IPS DF 19.7 (cell line): ENCODE results near the gene ARHGAP42.
"Not testable (repeated sequence)": the region's sequence is repeated elsewhere in the genome, so short reads cannot be mapped to it uniquely, and the experiment has no call there.

Experiments
- DNase-seq: peaks from one replicate; pipeline ENCODE4 v3.0.0-alpha.2; 2013; ENCODE audit warnings: low read depth, low spot score

ARHGAP42 gene, protein sequence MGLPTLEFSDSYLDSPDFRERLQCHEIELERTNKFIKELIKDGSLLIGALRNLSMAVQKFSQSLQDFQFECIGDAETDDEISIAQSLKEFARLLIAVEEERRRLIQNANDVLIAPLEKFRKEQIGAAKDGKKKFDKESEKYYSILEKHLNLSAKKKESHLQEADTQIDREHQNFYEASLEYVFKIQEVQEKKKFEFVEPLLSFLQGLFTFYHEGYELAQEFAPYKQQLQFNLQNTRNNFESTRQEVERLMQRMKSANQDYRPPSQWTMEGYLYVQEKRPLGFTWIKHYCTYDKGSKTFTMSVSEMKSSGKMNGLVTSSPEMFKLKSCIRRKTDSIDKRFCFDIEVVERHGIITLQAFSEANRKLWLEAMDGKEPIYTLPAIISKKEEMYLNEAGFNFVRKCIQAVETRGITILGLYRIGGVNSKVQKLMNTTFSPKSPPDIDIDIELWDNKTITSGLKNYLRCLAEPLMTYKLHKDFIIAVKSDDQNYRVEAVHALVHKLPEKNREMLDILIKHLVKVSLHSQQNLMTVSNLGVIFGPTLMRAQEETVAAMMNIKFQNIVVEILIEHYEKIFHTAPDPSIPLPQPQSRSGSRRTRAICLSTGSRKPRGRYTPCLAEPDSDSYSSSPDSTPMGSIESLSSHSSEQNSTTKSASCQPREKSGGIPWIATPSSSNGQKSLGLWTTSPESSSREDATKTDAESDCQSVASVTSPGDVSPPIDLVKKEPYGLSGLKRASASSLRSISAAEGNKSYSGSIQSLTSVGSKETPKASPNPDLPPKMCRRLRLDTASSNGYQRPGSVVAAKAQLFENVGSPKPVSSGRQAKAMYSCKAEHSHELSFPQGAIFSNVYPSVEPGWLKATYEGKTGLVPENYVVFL

DNA sequence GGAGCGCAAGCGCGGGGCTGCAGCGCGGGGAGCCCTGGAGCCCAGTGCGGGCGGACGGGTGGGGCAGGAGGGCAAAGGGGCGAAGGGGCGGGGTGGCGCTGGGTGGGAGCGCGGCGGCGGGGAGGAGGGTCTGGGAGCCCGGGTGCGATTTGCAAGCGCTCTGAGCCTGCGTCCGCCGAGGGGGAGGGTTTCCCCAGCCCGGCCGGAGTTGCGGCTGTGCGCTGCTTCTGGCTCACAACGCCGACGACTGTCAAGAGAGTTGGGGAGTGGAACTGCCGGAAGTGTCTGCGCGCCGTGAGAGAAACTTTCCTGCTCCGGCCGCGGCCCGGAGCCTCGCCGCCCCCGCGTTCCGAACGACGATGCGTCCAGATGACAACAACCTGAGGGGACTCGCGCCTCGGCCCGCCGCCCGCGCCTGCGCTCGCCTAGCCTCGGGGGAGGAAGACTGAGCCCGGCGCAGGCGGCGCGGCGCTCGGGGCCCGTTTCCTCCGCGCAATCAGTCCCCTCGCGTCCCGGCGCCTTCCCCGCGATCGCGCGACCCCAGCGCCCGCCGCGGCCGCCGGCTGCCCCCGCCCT lies at the start of gene ARHGAP42:
TSS of gene ARHGAP42 (plus strand) at position 235 of the 576 bp plus-strand sequence. CDS start 391 bp downstream, outside the sequence.
- peak; percentile 69 for DNase-seq

DNA sequence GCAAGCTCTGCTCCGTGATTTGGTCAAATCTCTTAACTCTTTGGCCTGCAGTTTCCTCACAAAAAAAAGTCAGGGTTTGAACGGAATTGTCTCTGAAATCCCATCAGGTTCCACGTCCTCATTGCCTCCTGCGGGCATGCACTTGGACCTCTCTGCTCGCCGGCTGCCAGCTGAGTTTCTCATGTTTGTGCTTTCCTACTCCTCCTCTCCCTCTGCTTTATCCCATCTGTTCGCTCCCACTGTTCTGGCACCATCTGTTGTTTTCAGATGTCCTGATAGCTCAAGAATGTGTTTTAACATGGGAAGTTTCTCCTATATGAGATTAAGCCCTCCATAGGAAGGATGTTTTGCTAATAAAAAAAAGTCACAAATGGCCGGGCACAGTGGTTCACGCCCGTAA lies 49.4 kb upstream of the ARHGAP42 start:
- DNase-seq: no peak

DNA sequence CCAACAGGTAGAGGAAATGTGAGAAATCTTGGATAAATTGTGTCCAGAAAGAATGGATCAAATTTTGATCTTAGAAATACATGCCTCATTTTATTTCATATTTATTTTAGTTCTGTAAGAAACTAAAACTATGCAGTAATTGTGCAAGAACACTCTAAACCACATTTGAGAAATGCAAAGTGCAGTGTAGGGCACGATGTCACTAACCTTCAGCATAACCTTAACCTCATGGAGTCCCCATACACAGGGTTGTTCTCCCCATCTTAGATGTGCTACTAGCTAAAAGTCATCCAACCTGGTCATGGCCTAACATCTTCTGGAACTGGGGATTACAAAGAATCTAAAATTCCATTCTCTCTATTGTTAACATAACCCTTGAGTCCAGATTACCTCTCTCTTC lies 48.4 kb upstream of the ARHGAP42 start:
- no peak for DNase-seq

DNA sequence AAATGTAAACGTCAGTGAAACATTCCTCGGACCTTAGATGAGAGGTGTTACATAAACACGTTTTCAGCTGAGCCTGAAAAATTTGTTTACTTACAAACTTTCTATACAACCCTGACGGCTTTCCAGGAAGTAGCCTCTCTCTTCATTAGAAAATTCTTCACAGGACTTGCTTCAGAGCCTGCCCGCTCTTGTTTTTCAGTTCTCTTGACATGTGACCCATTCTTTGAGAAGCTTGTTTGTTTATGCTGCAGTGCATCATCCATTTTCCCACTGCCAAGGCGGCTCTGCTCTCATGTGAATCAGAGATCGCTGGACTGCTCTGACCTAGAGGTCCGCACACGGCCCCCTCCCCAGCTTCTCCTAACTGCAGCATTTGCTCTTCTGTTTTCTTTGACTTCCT lies 47.9 kb upstream of the ARHGAP42 start:
- no peak for DNase-seq

DNA sequence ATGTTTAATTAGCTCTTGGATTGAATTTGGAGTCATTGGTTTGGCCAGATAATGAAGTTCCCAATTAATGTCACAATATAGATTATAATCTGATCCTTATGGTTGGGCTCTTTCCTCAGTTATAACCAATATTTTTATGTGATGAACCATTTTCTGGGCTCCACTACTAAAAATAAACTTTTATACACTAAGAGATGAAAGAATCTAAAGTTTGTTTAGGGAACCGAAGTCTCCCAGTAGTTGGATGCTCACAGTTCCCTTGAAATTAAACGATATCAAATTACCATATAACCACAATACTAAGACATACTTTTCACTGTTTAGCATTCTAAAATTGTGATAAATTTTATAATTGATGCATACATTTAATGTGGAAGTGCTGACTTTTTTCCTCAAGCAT lies 47.0 kb upstream of the ARHGAP42 start:
- no peak for DNase-seq

DNA sequence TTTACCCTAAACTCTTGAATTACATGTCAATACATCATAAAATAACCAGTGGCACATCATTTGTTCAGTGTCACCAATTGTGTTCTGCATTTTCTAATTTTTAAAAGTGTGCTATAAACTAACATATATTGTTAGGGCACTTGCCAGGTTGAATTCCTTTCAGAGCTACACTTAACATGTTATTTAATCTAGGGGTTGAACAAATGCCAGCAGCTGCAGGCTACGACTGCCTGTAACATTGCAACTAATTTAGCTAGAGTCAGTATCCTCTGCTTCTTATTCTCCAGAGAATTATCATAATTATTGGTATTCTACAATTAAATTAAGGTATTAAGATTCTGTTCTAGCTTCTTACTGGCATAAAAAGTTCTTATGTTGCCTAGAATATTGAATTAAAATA lies 46.4 kb upstream of the ARHGAP42 start:
- DNase-seq: no peak

DNA sequence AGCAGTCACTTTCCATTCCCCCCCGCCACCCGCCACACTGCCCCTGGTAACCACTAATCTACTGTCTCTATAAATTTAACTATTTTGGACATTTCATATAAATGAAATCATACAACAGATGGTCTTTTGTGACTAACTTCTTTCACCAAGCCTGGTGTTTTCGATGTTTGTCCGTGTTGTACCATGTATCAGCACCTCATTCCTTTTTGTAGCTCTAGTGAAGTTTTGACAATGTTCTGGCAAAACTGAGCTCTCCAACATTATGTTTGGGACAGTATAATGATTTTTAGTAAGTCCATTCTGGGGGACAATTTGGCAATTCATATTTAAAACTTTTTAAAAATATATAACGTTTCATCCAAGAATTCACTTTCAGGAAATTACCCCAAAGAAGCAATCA lies 45.6 kb upstream of the ARHGAP42 start:
- DNase-seq: no peak

DNA sequence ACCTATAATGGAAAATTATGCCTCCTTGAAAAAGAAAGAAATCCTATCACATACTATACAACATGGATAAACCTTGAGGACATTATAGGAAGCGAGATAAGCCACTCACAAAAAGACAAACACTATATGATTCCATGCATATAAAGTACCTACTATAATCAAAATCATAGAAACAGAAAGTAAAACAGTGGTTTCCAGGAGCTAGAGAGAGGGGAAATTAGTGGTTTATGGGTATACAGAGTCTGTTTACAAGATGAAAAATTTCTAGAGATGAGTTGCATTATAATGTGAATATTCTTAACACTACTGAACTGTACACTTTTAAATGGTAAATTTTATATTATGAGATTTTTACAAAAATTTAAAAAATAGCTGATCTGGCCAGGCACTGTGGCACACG lies 40.5 kb upstream of the ARHGAP42 start:
- no peak for DNase-seq

DNA sequence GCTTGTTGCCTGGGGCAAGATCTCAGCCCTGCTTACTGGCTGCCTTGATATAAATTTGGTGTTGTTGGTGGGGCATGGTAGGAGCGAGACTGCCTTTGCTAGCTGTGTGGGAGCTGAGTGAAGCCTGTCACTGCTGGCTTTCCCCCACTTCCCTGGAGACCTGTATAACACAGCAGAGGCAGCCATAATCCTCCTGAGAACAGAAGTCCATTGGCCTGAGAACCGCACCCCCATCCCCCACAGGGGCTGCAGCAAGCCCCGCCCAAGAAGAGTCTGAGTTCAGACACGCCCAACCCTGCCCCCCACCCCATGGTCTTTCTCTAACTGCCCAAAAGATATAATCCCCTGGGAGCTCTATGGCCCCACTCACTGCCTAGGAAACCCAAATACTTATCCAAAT lies 39.2 kb upstream of the ARHGAP42 start:
- DNase-seq: no peak

DNA sequence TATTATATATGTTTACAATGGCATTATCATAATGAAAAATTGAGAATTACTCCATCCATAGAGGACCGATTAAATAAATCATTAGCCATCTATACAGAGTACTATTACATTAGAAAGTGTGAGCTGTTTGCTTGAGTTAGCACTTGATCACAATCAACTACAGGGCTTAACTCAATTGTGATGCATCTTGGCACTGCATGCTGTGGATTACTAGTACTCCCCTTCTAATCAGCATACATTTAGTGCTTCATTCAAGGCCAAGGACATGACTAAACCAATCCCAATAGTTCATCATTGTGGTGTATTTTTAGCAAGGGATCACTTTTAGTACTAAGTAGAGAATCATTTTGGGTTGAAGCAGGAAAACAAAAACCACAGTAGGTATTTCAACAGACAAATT lies 23.5 kb upstream of the ARHGAP42 start:
- DNase-seq: no peak

DNA sequence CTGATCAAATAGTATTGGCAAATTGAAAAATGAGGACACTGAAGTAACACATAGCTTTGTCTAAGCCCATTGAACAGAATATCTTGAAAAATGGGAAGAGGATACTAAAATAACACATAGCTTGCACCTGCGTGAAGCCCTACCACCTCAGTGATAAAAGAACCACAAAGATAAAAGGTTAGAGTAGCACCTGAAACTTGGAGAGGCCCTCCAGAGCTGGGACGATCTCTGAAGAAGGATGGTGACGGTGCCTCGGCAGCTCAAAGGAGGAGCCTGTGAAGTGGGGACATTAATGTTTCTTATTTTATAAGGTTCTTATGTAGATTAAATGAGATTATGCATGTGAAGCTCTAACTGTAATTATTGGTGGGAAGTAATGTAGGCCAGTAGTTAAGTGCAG lies 23.1 kb upstream of the ARHGAP42 start:
- no peak for DNase-seq

DNA sequence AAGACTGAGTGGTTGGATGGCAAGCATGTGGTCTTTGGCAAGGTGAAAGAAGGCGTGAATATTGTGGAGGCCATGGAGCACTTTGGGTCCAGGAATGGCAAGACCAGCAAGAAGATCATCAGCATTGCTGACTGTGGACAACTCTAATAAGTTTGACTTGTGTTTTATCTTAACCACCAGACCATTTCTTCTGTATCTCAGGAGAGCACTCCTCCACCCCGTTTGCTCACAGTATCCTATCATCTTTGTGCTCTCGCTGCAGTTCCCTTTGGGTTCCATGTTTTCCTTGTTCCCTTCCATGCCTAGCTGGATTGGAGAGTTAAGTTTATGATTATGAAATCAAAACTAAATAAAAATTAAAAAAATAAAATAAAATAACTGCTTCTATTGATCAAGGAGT lies 20.3 kb upstream of the ARHGAP42 start:
- DNase-seq: not testable (repeated sequence)

DNA sequence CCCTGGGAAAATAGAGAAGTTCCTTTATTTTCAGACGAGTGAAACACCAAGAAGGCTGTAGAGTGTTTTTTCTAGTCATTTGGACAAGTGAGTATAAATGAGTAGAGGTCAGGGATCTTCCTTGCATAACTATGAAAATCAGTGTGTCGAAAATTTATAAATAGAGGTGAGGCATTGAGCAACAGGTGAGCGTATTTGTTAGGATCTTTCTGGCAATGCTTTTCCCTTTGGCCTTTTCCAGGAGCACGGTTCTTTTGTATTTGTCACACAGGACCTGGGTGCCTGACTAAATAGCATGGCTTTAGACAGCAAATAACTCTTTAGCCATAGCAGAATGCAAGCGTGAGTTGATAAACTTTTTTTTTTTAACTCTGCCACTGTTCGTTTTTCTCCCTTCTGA lies 19.6 kb upstream of the ARHGAP42 start:
- no peak for DNase-seq

DNA sequence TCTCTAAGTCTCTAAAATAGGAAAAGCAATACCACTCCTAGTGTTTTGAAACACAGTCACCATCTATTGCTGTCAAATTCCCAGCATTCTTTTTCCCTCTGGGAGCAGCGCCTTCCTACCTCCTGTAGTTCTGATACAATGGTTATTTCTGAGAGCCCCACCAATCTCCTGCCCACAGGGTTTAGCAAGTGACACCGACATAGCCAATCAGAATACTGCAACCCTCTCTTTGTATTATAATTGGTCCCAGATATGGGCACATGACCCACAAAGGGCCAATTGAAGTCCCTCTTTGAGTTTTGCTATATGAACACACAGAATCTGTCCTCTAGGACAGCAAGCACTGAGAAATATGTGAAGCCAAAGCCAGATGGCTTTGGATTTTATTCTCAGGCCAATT lies 16.9 kb upstream of the ARHGAP42 start:
- no peak for DNase-seq

DNA sequence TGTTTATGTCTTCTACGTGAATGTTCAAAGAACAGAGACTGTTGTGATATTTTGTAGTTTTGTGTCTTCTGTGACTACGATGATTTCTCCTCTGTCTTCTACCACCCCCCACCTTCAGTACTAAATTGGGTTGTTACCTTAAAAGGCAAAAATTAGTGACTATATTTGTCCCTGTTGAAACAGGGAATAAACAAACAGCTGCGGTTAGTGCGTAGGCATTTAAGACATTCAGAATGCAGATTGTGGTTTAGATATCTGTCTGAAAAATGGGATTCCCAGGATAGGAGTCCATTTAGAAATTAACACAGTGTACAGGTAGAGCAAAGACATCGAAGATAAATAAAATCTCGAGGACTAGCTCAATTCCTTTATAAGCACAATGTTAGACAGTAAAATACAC lies 15.6 kb upstream of the ARHGAP42 start:
- no peak for DNase-seq

DNA sequence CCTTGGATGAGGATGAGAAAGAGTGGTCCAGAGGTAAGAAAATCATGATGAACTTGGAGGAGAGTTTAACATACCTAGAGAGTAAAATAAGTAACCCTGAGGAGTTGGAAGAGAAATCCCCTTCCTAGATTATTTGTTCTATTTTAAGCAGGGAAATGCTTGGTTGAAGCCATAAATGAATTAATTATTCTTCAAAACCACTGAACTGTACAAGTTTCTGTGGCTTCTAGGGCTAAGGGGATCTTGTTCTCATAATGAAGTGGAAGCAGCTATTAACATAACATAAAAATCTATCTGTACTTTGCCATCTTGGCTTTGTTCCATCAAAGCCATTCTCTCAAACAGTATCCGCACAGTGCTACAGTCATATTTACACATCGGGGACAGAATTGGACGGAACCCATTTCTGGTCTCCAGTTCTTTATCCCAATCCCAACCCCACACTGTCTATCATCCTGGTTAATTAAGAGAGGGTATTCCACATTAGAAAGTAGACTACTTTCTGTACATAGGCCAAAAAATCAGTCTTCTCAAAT lies 14.5 kb upstream of the ARHGAP42 start:
- DNase-seq: no peak

DNA sequence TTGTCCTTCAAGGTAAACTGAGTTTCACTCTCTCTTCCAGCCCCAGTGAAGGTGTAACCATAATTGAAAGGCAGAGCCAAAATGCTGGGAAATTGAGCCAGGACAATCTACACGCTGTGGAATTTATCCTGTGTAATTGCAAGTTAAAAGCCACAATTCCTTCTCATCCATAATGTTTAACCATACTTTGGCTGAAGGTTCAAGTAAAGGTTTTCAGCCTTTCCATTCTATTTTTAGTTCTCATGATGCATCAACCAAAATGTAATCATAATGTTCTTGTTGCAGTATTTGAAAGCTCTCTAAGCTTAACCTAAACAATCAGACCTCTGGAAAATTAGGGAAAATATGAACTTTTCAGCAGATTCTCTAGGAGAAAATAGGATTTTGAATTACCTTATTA lies 14.0 kb upstream of the ARHGAP42 start:
- no peak for DNase-seq

DNA sequence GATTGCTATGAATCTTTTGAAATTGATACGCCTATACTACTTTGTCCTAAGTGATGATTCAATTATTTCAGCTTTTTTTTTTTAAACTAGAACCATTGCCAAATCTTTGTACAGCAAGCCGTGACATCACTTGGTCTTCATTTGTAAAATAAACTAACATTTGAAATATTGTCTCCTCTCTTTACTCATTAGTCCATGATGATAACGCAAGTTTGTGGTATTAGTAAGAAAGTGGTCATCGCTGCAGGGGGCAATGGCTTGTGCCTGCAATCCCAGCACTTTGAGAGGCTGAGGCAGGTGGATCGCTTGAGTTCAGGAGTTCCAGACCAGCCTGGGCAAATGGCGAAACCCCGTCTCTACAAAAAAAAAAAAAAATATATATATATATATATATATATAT lies 12.9 kb upstream of the ARHGAP42 start:
- no peak for DNase-seq

DNA sequence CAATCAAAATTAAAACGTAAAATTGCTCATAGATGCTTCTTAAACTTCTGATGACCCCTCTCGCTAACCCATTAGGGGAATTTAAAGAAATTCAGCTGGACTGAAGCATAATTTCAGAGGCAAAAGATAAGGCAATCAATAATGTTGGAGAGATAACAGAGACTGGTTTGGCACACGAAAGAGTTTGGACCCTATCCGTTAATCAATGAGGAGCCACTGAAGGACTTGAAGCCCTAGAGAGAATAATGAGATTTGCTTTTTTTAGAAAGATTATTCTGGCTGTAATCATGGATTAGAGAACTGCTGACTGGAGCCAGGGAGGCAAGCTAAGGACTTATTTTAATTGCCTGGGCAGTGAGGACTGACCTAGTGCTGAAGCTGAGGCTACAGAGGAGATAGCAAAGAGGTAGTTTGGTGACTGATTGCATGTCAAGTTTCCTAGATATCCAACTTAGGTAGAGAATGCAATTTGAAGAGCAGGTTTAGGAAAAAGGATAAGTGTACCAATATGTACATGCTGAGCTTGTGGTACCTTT lies 11.9 kb upstream of the ARHGAP42 start:
- no peak for DNase-seq

DNA sequence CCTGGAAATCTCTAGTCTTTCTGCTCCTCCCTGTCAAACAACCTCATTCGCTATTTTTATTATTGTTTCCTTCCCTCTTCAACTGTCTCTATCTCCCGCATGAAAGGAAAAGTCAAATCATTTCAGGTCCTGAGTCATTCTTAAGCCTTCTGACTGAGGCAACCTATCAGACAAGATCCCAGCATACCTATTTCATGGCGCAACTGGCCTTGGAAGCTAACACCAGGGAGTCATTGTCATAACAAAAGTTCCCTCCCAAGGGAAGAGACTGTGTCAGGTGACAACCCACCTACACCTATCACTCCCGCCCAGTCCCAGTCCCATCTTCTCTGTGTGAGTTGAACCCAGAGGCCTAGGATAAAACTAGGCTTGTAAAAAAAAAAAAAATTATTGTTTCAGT lies 10.2 kb upstream of the ARHGAP42 start:
- DNase-seq: peak; percentile 95

DNA sequence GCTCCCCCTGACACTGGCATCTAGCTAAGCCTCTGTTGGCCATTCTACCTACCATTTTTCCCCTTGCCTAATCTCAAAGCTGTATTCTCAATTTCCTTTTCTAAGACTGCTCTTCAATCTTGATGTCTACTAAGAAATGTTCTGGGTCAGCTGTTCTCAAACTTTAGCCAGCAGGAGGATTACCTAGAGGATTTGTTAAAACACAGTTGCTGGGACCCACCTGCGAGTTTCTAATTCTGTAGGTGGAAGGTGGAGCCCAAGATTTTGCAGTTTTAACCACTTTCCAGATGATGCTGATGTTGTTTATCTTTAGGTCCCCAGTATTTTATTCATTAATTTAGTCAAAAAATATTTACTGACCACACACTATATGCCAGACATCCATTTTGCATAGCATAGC lies 9.3 kb upstream of the ARHGAP42 start:
- DNase-seq: no peak

DNA sequence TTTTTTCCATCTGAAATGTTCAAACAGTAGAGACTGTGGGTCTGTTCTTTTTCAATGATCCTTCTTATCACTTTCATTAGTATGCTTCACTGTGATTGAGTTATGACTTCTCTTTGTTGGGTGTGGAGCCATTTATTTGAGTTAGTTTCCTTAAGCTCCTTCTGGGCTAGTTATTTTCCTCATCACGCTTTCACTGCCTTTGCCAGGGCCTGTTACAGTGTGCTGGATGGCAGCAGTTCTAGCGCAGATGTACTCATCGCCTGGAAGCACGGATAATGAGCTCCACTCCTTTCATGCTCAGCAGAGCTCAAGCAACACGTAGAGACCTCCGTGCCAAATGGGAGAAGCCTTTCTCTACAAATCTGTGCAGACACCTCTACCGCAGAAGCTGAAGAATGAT lies 7.0 kb upstream of the ARHGAP42 start:
- no peak for DNase-seq
